Bronchial epithelial cell (primary cell): ENCODE data around the gene NMT1. TPM values are rescaled to one million over a fixed set of nuclear protein-coding genes. Genes with fewer than 3 reads are reported as not detected.

ENCODE experiments used
- DNase-seq: peaks from one replicate; pipeline ENCODE4 v3.0.0-alpha.2; 2010; ENCODE audit warnings: low read depth
- FAIRE-seq: peaks from 2 replicates; lab custom pipeline; 2011; peaks lifted over from hg19 to GRCh38; lab: Jason Lieb, UNC
- H3K27me3 ChIP-seq: 2 replicates; pipeline ENCODE4 v1.5.1; 2011; ENCODE audit warnings: low read length; ENCODE audit not compliant: control insufficient read depth, insufficient read depth
- H3K36me3 ChIP-seq: 2 replicates; pipeline ENCODE4 v1.5.1; 2011; ENCODE audit warnings: low read length; ENCODE audit not compliant: control insufficient read depth, insufficient read depth
- H3K4me3 ChIP-seq: 2 replicates; pipeline ENCODE4 v1.5.1; 2011; ENCODE audit warnings: mild to moderate bottlenecking, low read depth, low read length, control low read depth
- CTCF ChIP-seq: IDR thresholded peaks from 2 replicates; pipeline ENCODE4 v1.5.1; 2011; ENCODE audit warnings: mild to moderate bottlenecking, moderate library complexity, low read length, control low read depth, inconsistent platforms; ENCODE audit not compliant: insufficient read depth, severe bottlenecking
- total RNA-seq: library from RNA; depleted of rRNA; stranded (reverse); fragments of >200 nt; gene quantifications from 2 replicates; pipeline ENCODE4 v1.2.1, GENCODE V29; 2014

The NMT1 gene
- total RNA-seq, 1 donor from 2014 or later: 54.2 TPM

- no peak overlapping the region for H3K4me3 ChIP-seq
Measured at GRCh38 chr17:45137561-45138305, 76.6 kb downstream of the NMT1 start.

DNA sequence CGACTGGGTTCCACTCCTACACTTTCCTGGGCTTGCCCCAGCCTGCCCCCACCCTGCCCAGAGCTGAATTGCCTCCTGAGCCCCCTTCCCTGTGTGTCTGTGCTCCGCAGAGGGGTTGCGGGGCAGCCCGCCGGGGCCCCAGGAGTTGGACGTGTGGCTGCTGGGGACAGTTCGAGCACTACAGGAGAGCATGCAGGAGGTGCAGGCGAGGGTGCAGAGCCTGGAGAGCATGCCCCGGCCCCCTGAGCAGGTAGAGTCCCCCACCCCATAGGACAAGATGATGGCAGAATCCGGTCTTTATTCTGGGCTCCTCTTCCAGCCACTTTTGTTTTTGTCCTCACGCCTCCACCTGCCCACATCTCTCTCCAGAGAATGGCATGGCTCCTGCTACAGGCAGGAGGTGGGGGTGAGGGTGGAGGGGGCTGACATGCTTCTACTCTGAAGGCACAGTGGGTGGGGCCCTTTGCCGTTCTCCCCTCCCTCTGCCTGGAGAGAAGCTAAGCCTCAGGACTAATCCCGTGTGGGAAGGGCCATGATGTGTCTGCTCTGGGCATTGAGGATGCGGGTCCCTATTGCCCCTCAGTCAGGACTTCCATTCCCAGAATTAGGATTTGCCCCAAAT is 77.9 kb downstream of the NMT1 start:
- no peak for FAIRE-seq
- H3K4me3 ChIP-seq: no peak overlapping the region
- no peaks in the 10 kb centered on the region for H3K36me3 ChIP-seq
- H3K27me3 ChIP-seq: no peaks in the 10 kb centered on the region
- no peak for TF ChIP-seq CTCF
- no peak for DNase-seq

More at GRCh38 chr17:45137561-45138305, 76.6 kb downstream of the NMT1 start:
- DNase-seq: no peak
- no peak for TF ChIP-seq CTCF
- Histone ChIP-seq H3K36me3 (no peaks in the 10 kb centered on the region), H3K27me3 (no peaks in the 10 kb centered on the region)
- FAIRE-seq: no peak

DNA sequence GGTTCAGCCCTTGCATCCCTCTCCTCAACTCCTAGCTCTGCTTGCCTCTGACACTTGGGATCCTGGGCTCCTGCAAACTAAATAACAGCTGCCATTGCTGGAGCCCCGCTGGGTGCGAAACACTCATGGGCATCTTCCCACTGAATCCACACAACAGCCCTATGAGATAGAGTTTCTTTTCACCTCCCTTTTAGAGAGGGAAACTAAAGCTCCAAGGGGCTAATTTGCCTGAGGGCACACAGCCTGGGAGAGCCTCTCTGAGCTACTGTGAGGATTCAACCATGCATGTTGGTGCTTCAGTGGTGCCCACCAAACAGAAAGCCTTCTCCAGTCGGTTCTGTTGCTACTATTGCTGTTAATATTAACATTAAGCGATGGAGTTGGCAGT is 78.4 kb downstream of the NMT1 start:
- no peak for DNase-seq
- Histone ChIP-seq H3K27me3 (no peaks in the 10 kb centered on the region), H3K4me3 (no peak overlapping the region), H3K36me3 (no peaks in the 10 kb centered on the region)
- no peak for TF ChIP-seq CTCF
- FAIRE-seq: no peak

DNA sequence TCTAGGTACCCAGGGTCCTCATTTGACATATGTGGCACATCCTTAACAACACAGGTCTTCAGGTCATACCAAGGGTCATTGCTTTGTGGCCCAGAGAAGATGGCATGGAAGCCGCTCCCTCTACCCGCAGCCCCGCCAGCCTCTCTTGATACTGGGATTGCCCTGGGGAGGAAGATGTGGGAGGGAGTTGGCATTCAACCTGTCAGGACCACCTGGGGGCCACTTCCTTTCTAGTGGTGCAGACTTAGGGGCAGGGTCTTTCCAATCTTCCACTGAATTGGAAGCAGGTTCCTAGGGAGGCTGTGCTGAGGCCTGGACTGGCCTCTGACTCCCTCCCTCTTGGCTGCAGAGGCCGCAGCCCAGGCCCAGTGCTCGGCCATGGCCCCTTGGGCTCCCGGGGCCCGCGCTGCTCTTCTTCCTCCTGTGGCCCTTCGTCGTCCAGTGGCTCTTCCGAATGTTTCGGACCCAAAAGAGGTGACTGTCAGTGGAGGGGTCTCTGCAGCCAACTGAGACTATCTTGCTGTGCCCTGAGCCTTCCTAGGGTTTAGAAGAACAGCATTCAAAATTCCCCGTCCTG is 82.1 kb downstream of the NMT1 start:
- DNase-seq (no peak), FAIRE-seq (no peak)

GRCh38 chr17:45143767-45144198 is 82.7 kb downstream of the NMT1 start:
- H3K4me3 ChIP-seq: peak overlapping the region; percentile 41
- no peak for DNase-seq

More for the DNA sequence above, 82.1 kb downstream of the NMT1 start:
- Histone ChIP-seq H3K4me3 (no peak overlapping the region), H3K27me3 (no peaks in the 10 kb centered on the region), H3K36me3 (no peaks in the 10 kb centered on the region)
- no peak for TF ChIP-seq CTCF

More at GRCh38 chr17:45143767-45144198, 82.7 kb downstream of the NMT1 start:
- FAIRE-seq: no peak
- Histone ChIP-seq H3K36me3 (no peaks in the 10 kb centered on the region), H3K27me3 (no peaks in the 10 kb centered on the region)
- no peak for TF ChIP-seq CTCF
